ENCODE results near the gene ZNF30.
"Not testable (repeated sequence)": the region's sequence is repeated elsewhere in the genome, so short reads cannot be mapped to it uniquely, and the experiment has no call there.

Gene ZNF30

DNA sequence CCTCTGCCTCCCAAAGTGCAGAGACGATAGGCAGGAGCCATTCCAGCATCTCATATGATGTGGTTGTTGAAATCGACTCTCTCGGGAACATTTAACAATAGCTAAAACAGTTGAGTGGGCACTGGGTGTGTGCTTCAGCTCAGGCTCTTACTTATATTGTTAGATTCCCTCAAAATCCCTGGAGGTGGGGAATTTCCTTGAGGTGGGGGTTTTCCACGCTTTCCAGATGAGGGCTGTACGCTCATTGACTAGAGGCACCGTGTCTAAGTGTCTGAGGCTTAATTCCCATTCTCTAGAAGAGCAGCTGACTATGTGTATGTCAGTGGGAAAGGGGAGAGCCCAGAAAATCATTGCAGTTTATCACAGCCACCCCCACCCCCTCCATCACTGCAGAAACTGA lies 62.6 kb downstream of the ZNF30 start:
- DNase-seq = no peak

DNA sequence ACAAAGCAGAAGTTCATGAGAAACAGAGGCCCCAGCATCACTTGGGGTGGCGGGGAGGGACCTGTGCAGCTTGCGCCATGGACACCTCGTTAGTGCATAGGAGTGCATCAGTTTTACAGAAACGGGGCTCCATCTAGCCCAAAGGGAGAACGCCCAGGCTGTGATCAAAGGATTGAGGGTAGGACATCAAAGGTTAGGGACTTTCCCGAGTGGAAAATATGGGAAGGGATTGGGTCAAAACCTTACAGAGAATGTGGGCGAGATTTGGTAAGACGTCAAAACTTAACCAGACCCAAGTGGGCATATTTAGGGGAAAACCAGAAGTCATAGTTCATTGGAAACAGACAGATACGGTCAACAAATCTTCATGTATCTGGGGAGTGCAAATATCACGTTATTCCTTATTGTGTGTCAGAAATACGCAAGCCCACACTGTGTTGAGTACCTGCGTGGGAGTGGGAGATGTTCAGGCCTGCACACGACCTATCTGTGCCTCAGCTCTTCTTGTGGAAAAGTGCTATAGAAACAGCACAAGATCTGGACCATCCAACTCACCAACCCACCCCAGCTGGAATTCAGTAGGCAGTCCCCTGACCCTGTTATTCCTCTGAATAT lies 64.0 kb downstream of the ZNF30 start:
- no peak for DNase-seq

DNA sequence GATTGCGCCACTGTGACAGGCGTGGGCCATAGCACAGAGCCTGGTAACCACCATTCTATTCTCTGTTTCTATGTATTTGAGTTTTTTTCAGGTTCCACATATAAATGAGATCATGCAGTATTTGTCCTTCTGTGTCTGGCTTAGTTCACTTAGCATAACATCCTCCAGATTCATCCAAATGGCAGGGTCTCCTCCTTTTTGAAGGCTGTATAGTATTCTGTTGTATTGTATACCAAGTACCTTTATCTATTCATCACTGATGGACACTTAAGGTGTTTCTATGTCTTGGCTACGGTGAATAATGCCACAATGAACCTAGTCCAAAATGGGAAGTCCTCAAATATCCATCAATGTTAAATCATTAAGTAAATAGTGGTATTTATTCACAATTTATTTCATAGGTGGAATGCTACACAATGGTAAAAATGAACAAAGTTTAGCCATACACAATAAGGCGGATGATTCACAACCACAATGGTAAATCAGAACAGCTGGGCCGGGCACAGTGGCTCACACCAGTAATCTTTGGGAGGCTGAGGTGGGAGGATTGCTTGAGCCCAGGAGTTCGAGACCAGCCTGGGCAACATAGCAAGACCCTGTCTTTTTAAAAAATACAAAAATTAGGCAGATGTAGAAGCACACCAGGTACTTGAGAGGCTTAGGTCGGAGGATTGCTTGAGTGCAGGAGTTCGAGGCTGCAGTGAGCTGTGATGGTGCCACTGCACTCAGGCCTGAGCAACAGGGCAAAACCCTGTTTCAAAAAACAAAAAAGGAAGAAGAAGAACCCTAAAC lies 65.0 kb downstream of the ZNF30 start:
- DNase-seq = no peak

DNA sequence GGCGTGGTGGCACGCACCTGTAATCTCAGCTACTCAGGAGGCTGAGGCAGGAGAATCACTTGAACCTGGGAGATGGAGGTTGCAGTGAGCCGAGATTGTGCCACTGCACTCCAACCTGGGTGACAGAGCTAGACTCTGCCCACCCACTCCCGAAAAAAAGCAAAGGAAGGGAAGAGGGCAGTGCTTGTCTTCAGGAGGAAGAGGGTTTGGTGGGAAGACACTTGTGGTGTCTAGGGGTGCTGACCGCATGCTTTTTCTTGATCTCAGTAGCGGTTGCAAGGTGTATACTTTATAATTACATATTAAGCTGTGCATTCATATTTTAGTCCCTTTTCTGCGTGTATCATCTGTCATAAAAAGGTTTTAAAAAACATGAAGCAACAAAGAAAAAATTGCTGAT lies 65.9 kb downstream of the ZNF30 start:
- not testable (repeated sequence) for DNase-seq

DNA sequence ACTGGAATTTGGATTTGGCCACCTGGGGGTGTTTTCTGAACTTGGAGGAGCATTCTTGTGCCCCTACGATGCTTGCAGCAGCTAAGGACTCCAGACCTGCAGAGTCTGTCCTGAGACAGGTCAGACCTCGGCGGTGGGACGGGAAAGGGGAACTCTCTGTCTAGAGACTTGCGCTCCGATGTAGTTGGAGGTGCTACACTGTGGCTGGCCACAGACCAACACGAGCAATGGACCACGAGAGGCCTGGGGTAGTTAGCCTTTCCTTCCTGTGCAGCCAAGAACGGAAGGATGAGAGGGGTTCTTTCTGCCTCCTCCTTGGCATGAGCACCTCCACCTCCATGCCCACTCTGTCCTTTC lies 67.6 kb downstream of the ZNF30 start:
- DNase-seq = no peak

Measured in HCEC 1CT (cell line).